HG02970 (cell line): ENCODE measurements around the gene CDK11B.
"Not testable (repeated sequence)": the region's sequence is repeated elsewhere in the genome, so short reads cannot be mapped to it uniquely, and the experiment has no call there.

Experiments used
- ATAC-seq: cut with Tn5 transposase; IDR thresholded peaks from one replicate; pipeline ENCODE4 v1.9.1; 2021; ENCODE audit warnings: mild to moderate bottlenecking, moderate library complexity, moderate number of reproducible peaks; ENCODE audit not compliant: unreplicated experiment, low FRiP score

Gene CDK11B

GRCh38 chr1:1600861-1601563, 57.8 kb downstream of the CDK11B start:
- no peak for ATAC-seq

DNA sequence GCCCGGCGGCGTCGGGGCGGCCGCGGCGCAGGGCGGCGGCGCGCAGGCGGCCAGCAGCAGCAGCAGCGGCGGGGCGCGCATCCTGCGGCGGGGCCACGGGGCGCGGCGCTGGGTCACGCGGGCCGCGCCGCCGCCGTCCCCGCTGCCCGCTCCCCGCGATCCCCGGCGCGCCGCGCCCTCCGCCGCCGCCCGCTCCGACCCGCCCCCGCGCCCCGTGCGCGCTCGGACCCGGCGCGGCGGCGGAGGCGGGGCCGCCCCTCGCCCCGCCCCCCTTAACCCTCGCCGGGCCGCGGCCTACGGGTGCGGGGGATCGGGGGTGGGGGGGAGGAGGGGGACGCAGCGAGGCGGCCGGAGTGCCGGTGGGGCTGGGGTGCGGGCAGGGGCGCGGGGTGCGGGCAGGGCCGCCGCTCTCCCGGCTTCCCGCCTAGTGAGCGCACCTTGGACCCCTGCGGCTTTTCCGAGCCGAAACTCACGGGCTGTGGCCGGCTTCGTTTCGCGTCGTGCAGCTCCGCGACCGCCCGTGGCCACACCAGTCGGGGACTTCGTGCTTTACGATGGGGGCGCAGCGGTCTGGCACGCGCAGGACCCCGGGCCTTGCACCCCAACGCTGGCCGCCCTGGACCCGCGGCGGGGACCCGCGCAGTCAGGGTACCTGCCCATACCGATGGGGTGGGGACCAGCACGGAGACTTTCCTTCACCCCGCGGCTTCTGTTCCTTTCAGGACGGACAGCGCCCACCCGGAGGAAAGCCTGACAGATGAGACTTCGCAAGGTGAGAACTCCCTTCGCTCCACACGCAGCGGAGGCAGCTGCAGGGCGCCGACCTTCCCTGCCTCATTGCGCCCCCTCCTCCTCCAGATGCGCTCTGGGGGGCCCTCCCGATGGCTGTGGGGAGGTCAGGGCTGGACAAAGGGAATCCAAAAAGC, 58.6 kb downstream of the CDK11B start, which contains the start of gene FNDC10:
TSS of gene FNDC10 (minus strand) at position 201 of the 926 bp plus-strand sequence. CDS start at position 81, 120 bp downstream.
- no peak for ATAC-seq

DNA sequence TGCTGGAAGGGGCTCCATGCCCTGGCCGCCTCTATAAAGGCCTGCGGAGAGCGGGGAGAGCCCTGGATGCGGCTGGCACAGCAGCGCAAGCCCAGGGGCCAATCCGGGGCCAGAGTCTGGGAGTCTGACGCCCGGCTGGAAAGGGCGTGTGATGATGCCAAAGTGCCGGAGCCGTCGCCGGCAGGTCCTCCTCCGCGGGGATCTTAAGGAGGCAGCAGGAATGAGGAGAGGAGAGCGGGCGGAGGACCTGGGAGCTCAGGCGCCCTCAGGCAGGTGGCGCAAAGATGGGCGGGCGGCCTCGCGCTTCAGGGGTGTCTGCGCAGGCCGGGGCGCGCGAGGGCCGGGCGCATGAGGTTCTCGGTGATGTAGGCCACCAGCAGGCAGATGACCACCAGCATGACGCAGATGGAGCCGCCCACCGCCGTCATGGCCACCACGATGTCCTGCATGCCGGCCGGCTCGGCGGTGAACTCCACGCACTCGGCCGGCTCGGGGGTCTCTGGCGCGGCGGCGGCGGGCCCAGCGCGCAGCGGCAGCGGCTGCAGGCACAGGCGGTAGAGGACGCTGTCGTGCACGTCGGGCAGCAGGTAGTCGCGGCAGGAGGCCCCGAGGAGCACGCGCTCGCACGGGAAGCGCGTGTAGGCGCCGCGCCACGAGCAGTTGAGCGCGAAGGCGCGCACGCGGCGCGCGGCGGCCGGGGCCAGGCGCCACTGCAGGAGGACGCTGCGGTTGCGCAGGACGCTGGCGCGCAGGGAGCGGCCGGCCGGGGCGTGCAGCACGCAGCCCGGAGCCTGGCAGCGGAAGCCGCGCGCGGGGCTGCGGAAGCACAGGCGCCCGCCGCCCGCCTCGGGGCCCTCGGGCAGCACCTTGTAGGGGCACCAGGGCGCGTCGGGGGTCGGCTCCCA, 59.5 kb downstream of the CDK11B start:
- no peak for ATAC-seq

DNA sequence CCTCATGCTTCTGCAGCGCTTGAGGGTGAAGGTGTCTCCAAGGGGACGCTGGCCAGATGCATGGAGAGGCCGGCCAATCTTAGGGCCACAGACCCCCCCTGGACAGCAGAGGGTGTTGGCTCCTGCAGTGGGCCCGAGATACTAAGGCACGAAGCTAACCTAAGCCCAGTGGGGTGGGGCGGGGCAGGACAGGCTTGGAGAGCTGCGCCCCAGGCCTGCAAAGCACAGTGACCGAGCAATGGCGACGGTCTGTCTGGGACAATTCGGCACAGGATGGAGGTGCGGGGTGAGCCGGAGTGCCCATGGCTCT, 60.1 kb downstream of the CDK11B start:
- no peak for ATAC-seq

- ATAC-seq = no peak
These were observed 60.6 kb downstream of the CDK11B start for GRCh38 chr1:1598051-1598719.

GRCh38 chr1:1597275-1597930, 61.4 kb downstream of the CDK11B start:
- no peak for ATAC-seq

DNA sequence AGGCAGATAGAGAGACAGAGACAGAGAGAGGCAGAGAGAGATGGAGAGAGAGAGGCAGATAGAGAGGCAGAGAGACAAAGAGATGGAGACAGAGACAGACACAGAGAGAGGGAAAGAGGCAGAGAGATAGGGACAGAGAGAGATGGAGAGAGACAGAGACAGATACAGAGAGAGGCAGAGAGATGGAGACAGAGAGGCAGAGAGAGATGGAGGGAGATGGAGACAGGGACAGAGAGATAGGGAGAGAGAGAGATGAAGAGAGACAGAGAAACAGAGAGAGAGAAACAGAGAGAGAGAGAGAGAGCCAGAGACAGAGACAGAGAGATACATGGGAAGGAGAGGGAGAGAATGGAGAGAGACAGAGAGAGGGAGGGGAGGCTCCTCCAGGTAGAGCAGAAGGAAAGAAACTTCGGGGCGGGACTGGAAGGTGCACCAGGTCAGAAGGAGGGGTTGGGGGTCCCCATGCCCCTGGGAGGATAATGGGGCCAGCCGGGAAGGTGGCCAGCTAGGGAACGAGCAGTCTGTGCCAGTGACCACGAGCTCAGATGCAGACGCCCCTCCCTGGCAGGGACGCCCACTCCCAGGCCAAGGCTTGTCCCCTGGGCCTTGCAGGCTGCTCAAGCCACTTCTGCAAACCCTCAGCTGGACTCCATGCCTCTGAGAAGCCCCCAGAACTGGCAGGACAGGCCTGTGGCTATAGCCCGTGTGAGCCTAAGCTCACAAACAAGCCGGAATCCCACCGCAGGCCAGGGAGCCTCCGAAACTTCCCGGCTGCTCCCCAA, 62.1 kb downstream of the CDK11B start:
- ATAC-seq = no peak

- ATAC-seq = not testable (repeated sequence)
These were observed 63.5 kb downstream of the CDK11B start for GRCh38 chr1:1595341-1595740.

GRCh38 chr1:1594602-1595260, 64.1 kb downstream of the CDK11B start:
- no peak for ATAC-seq

DNA sequence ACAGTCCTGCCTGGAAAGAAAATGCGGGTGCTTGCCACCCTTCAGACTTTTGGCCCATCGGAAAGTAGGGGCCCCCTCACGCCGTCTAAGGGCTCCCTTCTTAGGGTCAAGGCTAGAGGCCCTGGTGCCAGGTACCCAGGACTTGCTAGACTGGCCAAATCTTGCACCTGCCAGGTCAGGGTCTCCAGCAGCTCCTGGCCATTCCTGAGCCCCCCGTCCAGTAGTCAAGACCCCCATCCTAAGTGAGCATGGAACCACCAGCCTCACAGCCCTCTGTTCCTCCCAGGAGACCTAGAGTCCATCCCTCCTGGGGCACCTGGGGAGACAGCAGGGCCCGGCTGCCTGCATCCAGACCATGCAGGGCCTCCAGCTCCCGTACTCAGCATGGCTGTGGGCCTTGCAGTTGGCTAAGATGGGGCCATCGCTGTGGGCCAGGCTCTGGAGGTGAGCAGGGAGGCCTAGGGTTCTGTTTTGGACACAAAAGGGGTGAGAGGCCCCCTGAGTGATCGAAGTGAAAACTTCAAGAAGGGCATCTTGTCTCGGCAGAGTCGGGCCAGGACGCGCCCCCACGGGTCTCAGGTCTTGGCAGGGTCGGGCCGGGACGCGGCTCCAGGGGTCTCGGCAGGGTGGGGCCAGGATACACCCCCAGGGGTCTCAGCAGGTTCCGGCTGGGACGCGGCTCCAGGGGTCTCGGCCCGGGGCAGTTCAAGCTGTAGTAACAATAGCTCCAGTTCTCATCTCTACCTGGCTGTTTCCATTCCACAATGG, 64.8 kb downstream of the CDK11B start:
- no peak for ATAC-seq

DNA sequence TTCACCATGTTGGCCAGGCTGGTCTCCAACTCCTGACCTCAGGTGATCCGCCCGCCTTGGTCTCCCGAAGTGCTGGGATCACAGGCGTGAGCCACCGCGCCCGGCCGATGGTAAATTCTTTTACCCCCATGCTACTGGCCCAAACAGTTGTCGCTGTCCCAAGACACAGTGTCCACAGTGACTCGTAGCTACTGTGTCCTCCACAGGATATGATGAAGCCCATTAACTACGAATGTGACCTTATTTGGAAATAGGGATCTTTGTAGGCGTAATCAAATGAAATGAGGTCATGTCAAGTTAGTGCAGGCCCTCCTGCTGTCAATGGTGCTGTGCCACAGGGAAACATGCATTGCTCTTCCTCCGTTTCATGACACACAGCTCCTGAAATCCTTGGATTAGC, 67.4 kb downstream of the CDK11B start:
- ATAC-seq = no peak
